PC-3 (cell line): Measurements from ENCODE around the gene MDM4. TPM values are rescaled to one million over a fixed set of nuclear protein-coding genes. Genes with fewer than 3 reads are reported as not detected.

ENCODE experiments used
- ATAC-seq: fragments of 200-7000 bp; cut with Tn5 transposase; 2 replicates; pipeline ENCODE4 v1.9.1; 2020; ENCODE audit warnings: mild to moderate bottlenecking, moderate library complexity
- BruUV-seq: library from RNA; stranded (reverse); fragments of 400-500 nt; replicated peaks from 2 replicates; lab custom pipeline; 2021; lab: Mats Ljungman, UMichigan
- CTCF ChIA-PET: fragments of 300-600 bp; sonication (Branson Sonifier 250); formaldehyde crosslinking; loops from one replicate; lab custom pipeline; 2022; ENCODE audit warnings: antibody characterized with exemption; lab: Charles Lee
- POLR2A ChIA-PET: fragments of 300-600 bp; sonication (Branson Sonifier 250); formaldehyde crosslinking; loops from one replicate; lab custom pipeline; 2022; ENCODE audit warnings: antibody characterized with exemption; ENCODE audit not compliant: unreplicated experiment; lab: Charles Lee
- DNase-seq: peaks from one replicate; pipeline ENCODE4 v3.0.0-alpha.2; 2015
- H2AFZ ChIP-seq: fragments of 300-600 bp; sonication (generic); 2 replicates; pipeline ENCODE4 v1.6.0; 2016; ENCODE audit warnings: antibody characterized with exemption, low read length
- H3F3A ChIP-seq: fragments of 300-600 bp; sonication (generic); one replicate; pipeline ENCODE4 v1.6.0; 2017; ENCODE audit warnings: antibody characterized with exemption, low read length, control low read depth, mild to moderate bottlenecking; ENCODE audit not compliant: unreplicated experiment
- H3K27ac ChIP-seq: fragments of 300-600 bp; sonication (generic); 2 replicates; pipeline ENCODE4 v1.5.1; 2016; ENCODE audit warnings: mild to moderate bottlenecking, low read length
- H3K27me3 ChIP-seq: fragments of 300-600 bp; sonication (generic); 2 replicates; pipeline ENCODE4 v1.6.1; 2016; ENCODE audit warnings: low read length, mixed read lengths
- H3K36me3 ChIP-seq: fragments of 300-600 bp; sonication (generic); 2 replicates; pipeline ENCODE4 v1.6.1; 2016; ENCODE audit warnings: low read depth, mixed run types, low read length, mixed read lengths
- H3K4me1 ChIP-seq: fragments of 300-600 bp; sonication (generic); 2 replicates; pipeline ENCODE4 v1.5.1; 2016; ENCODE audit warnings: low read length; ENCODE audit not compliant: insufficient read depth
- H3K4me2 ChIP-seq: fragments of 300-600 bp; sonication (generic); 2 replicates; pipeline ENCODE4 v1.6.0; 2016; ENCODE audit warnings: low read length
- H3K4me3 ChIP-seq: fragments of 300-600 bp; sonication (generic); 2 replicates; pipeline ENCODE4 v1.5.1; 2016; ENCODE audit warnings: mild to moderate bottlenecking, low read length, mixed read lengths
- H3K79me2 ChIP-seq: fragments of 300-600 bp; sonication (generic); 2 replicates; pipeline ENCODE4 v1.6.1; 2017; ENCODE audit warnings: low read length, mixed read lengths
- H3K9ac ChIP-seq: fragments of 300-600 bp; sonication (generic); 2 replicates; pipeline ENCODE4 v1.6.0; 2016; ENCODE audit warnings: mild to moderate bottlenecking, low read length
- H3K9me2 ChIP-seq: fragments of 300-600 bp; sonication (generic); replicated peaks from 2 replicates; pipeline ENCODE4 v1.6.1; 2016; ENCODE audit warnings: mixed run types, low read length, mixed read lengths
- H3K9me3 ChIP-seq: fragments of 300-600 bp; sonication (generic); 2 replicates; pipeline ENCODE4 v1.6.1; 2016; ENCODE audit warnings: low read length, mixed read lengths
- H4K20me1 ChIP-seq: fragments of 300-600 bp; sonication (generic); 2 replicates; pipeline ENCODE4 v1.6.1; 2016; ENCODE audit warnings: low read length, mixed read lengths
- CTCF ChIP-seq: fragments of 300-600 bp; sonication (generic); conservative IDR thresholded peaks from 2 replicates; pipeline ENCODE4 v1.5.1; 2017; ENCODE audit warnings: antibody characterized with exemption, low read depth, mild to moderate bottlenecking, low read length
- EZH2 ChIP-seq: fragments of 300-600 bp; sonication (generic); IDR thresholded peaks from one replicate; pipeline ENCODE4 v1.6.1; 2017; ENCODE audit warnings: antibody characterized with exemption, mild to moderate bottlenecking, low read length; ENCODE audit not compliant: unreplicated experiment
- EZH2phosphoT487 ChIP-seq: fragments of 300-600 bp; sonication (generic); IDR thresholded peaks from 2 replicates; pipeline ENCODE4 v1.6.1; 2018; ENCODE audit warnings: mild to moderate bottlenecking, antibody characterized with exemption, low read length, borderline replicate concordance
- intact Hi-C: fragments of 100-400 bp; cut with micrococcal nuclease; formaldehyde crosslinking; loops from 2 replicates; pipeline ENCODE4 v1.9.0; 2023
- total RNA-seq: library from RNA; depleted of rRNA; stranded (reverse); fragments of >200 nt; gene quantifications from 2 replicates; pipeline ENCODE4 v1.2.3, GENCODE V29; 2014

Gene MDM4
- total RNA-seq, 1 experiment from 2014 or later: 36.3 TPM

DNA sequence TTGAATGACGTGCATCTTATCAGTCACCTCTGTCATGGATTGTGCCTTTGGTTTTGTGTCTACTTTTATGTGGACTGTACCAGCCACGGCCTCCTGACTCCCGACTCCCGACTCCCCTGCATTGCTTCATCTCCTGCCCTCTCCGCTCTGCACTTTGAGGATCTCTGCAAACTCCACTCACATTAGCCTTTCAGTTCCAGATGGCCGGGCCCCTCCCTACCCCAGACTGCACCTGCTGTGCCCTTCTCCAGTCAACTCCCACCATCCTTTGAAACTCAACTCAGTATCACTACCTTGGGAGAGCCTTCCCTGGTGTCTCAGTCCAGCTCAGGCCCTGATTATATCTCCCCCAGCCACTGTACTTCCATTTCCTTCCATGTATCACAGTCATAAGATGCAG is 71.4 kb downstream of the MDM4 start:
- no peaks in the 10 kb centered on the region for H4K20me1 ChIP-seq
- BruUV-seq: no TSS peak
- no peak for DNase-seq
- no peak for TF ChIP-seq EZH2
- TF ChIP-seq CTCF: no peak
- no peak for TF ChIP-seq EZH2phosphoT487
- no peak for ATAC-seq
- H3K4me3 ChIP-seq: no peak overlapping the region
- intact Hi-C loops: no loop called here
- H3K4me2 ChIP-seq: no peak overlapping the region
- no peaks in the 10 kb centered on the region for H3K9me2 ChIP-seq
- CTCF ChIA-PET: interaction anchor here (1.6 kb wide), 1 partner anchor 219 kb away, joined by 3 read pairs; no protein-coding TSS in a partner anchor
- POLR2A ChIA-PET: no interaction called here
- H2AFZ ChIP-seq: no peak overlapping the region
- H3F3A ChIP-seq: peaks cover 10% of the 10 kb centered on the region
- no peaks in the 10 kb centered on the region for H3K36me3 ChIP-seq
- H3K27ac ChIP-seq: no peak overlapping the region
- H3K79me2 ChIP-seq: no peaks in the 10 kb centered on the region
- H3K4me1 ChIP-seq: peaks cover 39% of the 10 kb centered on the region
- no peaks in the 10 kb centered on the region for H3K27me3 ChIP-seq
- no peak overlapping the region for H3K9ac ChIP-seq
- H3K9me3 ChIP-seq: no peaks in the 10 kb centered on the region

DNA sequence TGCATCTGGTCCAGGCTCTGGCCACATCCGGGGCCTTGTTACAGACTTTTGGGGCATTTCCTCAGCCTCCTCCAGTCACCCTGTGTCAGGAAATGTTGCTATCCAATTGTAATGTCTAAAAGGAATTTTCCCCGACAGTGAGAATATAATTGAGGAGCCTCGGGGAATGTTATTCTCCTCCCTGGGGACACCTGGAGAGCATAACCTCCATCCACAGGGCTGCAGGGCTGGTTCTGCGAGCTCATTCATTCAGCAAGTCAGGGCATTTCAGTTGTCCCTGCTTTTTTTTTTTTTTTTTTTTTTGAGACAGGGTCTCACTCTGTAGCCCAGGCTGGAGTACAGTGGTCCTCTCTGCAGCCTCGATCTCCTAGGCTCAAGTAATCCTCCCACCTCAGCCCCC is 72.6 kb downstream of the MDM4 start:
- Histone ChIP-seq H3K79me2 (no peaks in the 10 kb centered on the region), H3K9ac (no peak overlapping the region), H3K36me3 (no peaks in the 10 kb centered on the region), H3K27me3 (no peaks in the 10 kb centered on the region), H2AFZ (no peak overlapping the region; the same call in 1 of the 2 replicates), H3K27ac (no peak overlapping the region), H3F3A (peaks cover 10% of the 10 kb centered on the region), H3K4me3 (no peak overlapping the region), H3K9me2 (no peaks in the 10 kb centered on the region), H3K4me1 (peaks cover 41% of the 10 kb centered on the region), H4K20me1 (no peaks in the 10 kb centered on the region), H3K4me2 (peak overlapping the region; percentile 18; the same call in 1 of the 2 replicates), H3K9me3 (no peaks in the 10 kb centered on the region)
- ChIA-PET CTCF (interaction anchor here (1.6 kb wide), 1 partner anchor 218 kb away, joined by 3 read pairs; no protein-coding TSS in a partner anchor), POLR2A (no interaction called here)
- no TSS peak for BruUV-seq
- TF ChIP-seq CTCF: no peak
- no peak for ATAC-seq
- DNase-seq: peak; percentile 41
- intact Hi-C loops: no loop called here

- Histone ChIP-seq H3F3A (peaks cover 10% of the 10 kb centered on the region), H3K4me1 (peaks cover 36% of the 10 kb centered on the region), H3K9me2 (no peaks in the 10 kb centered on the region), H3K4me3 (no peak overlapping the region), H3K9me3 (no peaks in the 10 kb centered on the region), H3K36me3 (no peaks in the 10 kb centered on the region), H3K27ac (no peak overlapping the region), H3K4me2 (peak overlapping the region; percentile 18; the same call in 1 of the 2 replicates), H3K79me2 (no peaks in the 10 kb centered on the region), H3K9ac (no peak overlapping the region), H2AFZ (peak overlapping the region; percentile 3), H4K20me1 (no peaks in the 10 kb centered on the region), H3K27me3 (no peaks in the 10 kb centered on the region)
- TF ChIP-seq EZH2phosphoT487: no peak
- TF ChIP-seq EZH2: no peak
- TF ChIP-seq CTCF: no peak
- intact Hi-C loops: no loop called here
- ATAC-seq (no peak), DNase-seq (peak; percentile 41)
- CTCF ChIA-PET: no interaction called here
- no TSS peak for BruUV-seq
- POLR2A ChIA-PET: no interaction called here
Observed at GRCh38 chr1:204589409-204590038, 73.3 kb downstream of the MDM4 start.
